Breast epithelium (tissue), 4 donors: ENCODE data around the gene COMP. TPM values are rescaled to one million over a fixed set of nuclear protein-coding genes. Genes with fewer than 3 reads are reported as not detected.

Source experiments
- DNase-seq, 2 donors: peaks; one replicate each; pipeline ENCODE4 v3.0.0-alpha.2; 2019; ENCODE audit warnings: low spot score in 2 of 2
- H3K27ac ChIP-seq, 2 donors: fragments of 200-600 bp; sonication (generic) in 1 of 2; one replicate each; pipeline ENCODE4 v1.5.1; 2016 to 2019; ENCODE audit warnings: mild to moderate bottlenecking in 1 of 2
- H3K27me3 ChIP-seq, 2 donors: fragments of 200-600 bp; sonication (generic) in 1 of 2; one replicate each; pipeline versions ENCODE4 v1.5.1 to v1.6.0; 2017 to 2019; ENCODE audit warnings: control low read depth in 1 of 2, mild to moderate bottlenecking in 1 of 2
- H3K36me3 ChIP-seq: fragments of 200-600 bp; one replicate; pipeline ENCODE4 v1.5.1; 2019
- H3K4me1 ChIP-seq, 2 donors: fragments of 200-600 bp; sonication (generic); one replicate each; pipeline ENCODE4 v1.5.1; 2016 to 2019; ENCODE audit warnings: control low read depth in 1 of 2
- H3K4me3 ChIP-seq, 3 donors: fragments of 200-600 bp; sonication (generic); 1 replicate in 2 of 3; 2 replicates in 1 of 3; pipeline ENCODE4 v1.5.1; 2016 to 2019; ENCODE audit warnings: mild to moderate bottlenecking in 3 of 3, moderate library complexity in 2 of 3
- H3K9me3 ChIP-seq, 2 donors: fragments of 200-600 bp; sonication (generic) in 1 of 2; one replicate each; pipeline ENCODE4 v1.5.1; 2016 to 2019; ENCODE audit warnings: control low read depth in 1 of 2
- CTCF ChIP-seq, 3 donors: fragments of 450-650 bp; IDR thresholded peaks; one replicate each; pipeline ENCODE4 v1.5.1; 2016 to 2017; ENCODE audit warnings: antibody characterized with exemption in 3 of 3, mild to moderate bottlenecking in 3 of 3, moderate library complexity in 3 of 3
- POLR2A ChIP-seq: fragments of 450-650 bp; IDR thresholded peaks from one replicate; pipeline ENCODE4 v1.6.1; 2016; ENCODE audit warnings: antibody characterized with exemption, mild to moderate bottlenecking, moderate library complexity
- POLR2AphosphoS5 ChIP-seq, 3 donors: sonication (generic); formaldehyde crosslinking; IDR thresholded peaks; one replicate each; pipeline ENCODE4 v1.6.1; 2017; ENCODE audit warnings: antibody characterized with exemption in 3 of 3
- intact Hi-C: fragments of 100-400 bp; cut with DNase I; formaldehyde crosslinking; loops from one replicate; pipeline ENCODE4 v1.15.1; 2023; ENCODE audit warnings: low total_unique reads
- total RNA-seq, 3 donors: library from RNA; depleted of rRNA; stranded (reverse); fragments of >200 nt; gene quantifications; one replicate each; pipeline ENCODE4 v1.1.0, GENCODE V29; 2016

COMP gene
- total RNA-seq, 3 donors from 2014 or later = 1.0 to 4.9 (median 2.2) TPM

- no peaks in the 10 kb centered on the region for H3K4me1 ChIP-seq
- no peak overlapping the region for H3K4me3 ChIP-seq
- no peak for TF ChIP-seq POLR2A
- TF ChIP-seq CTCF (IDR thresholded peaks at IDR 0.05) = no peak
- TF ChIP-seq POLR2AphosphoS5 (IDR thresholded peaks at IDR 0.05) = no peak
- no peaks in the 10 kb centered on the region for H3K27me3 ChIP-seq
- no peaks in the 10 kb centered on the region for H3K36me3 ChIP-seq
- no peaks in the 10 kb centered on the region for H3K9me3 ChIP-seq
- intact Hi-C loops = no loop called here
- H3K27ac ChIP-seq = no peak overlapping the region
- no peak for DNase-seq
These were observed 19.5 kb downstream of the COMP start for GRCh38 chr19:18771328-18772242.

GRCh38 chr19:18770663-18771327, 20.3 kb downstream of the COMP start:
- Histone ChIP-seq H3K27me3 (no peaks in the 10 kb centered on the region), H3K36me3 (no peaks in the 10 kb centered on the region), H3K27ac (no peak overlapping the region), H3K4me3 (no peak overlapping the region), H3K4me1 (no peaks in the 10 kb centered on the region), H3K9me3 (no peaks in the 10 kb centered on the region)
- DNase-seq = no peak
- TF ChIP-seq POLR2A (no peak), POLR2AphosphoS5 (IDR thresholded peaks at IDR 0.05) (no peak), CTCF (IDR thresholded peaks at IDR 0.05) (no peak)
- intact Hi-C loops = no loop called here

GRCh38 chr19:18769989-18770528, 21.0 kb downstream of the COMP start:
- intact Hi-C loops = no loop called here
- DNase-seq = no peak
- H3K27ac ChIP-seq = no peak overlapping the region

GRCh38 chr19:18768997-18769891, 21.9 kb downstream of the COMP start:
- TF ChIP-seq POLR2AphosphoS5 (IDR thresholded peaks at IDR 0.05) = no peak
- no peak for TF ChIP-seq CTCF (IDR thresholded peaks at IDR 0.05)
- no peak for TF ChIP-seq POLR2A
- H3K9me3 ChIP-seq = no peaks in the 10 kb centered on the region
- H3K4me1 ChIP-seq = peaks cover 0 to 2% of the 10 kb centered on the region in 2 donors
- intact Hi-C loops = no loop called here
- H3K36me3 ChIP-seq = no peaks in the 10 kb centered on the region
- H3K27me3 ChIP-seq = no peaks in the 10 kb centered on the region
- peak in 1 of 2 donors; percentile 67 for DNase-seq
- H3K4me3 ChIP-seq = no peak overlapping the region
- H3K27ac ChIP-seq = no peak overlapping the region

More at GRCh38 chr19:18769989-18770528, 21.0 kb downstream of the COMP start:
- Histone ChIP-seq H3K27me3 (no peaks in the 10 kb centered on the region), H3K4me1 (no peaks in the 10 kb centered on the region), H3K9me3 (no peaks in the 10 kb centered on the region), H3K4me3 (no peak overlapping the region), H3K36me3 (no peaks in the 10 kb centered on the region)
- no peak for TF ChIP-seq POLR2A
- TF ChIP-seq CTCF (IDR thresholded peaks at IDR 0.05) = no peak
- TF ChIP-seq POLR2AphosphoS5 (IDR thresholded peaks at IDR 0.05) = no peak
